ENCODE measurements around the gene TBC1D21.

GRCh38 chr15:73889762-73890124, 16.4 kb downstream of the TBC1D21 start:
- TF ChIP-seq, protein P1, sequence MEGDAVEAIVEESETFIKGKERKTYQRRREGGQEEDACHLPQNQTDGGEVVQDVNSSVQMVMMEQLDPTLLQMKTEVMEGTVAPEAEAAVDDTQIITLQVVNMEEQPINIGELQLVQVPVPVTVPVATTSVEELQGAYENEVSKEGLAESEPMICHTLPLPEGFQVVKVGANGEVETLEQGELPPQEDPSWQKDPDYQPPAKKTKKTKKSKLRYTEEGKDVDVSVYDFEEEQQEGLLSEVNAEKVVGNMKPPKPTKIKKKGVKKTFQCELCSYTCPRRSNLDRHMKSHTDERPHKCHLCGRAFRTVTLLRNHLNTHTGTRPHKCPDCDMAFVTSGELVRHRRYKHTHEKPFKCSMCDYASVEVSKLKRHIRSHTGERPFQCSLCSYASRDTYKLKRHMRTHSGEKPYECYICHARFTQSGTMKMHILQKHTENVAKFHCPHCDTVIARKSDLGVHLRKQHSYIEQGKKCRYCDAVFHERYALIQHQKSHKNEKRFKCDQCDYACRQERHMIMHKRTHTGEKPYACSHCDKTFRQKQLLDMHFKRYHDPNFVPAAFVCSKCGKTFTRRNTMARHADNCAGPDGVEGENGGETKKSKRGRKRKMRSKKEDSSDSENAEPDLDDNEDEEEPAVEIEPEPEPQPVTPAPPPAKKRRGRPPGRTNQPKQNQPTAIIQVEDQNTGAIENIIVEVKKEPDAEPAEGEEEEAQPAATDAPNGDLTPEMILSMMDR (IDR thresholded peaks at IDR 0.05; ENCODE audit: poor library complexity, severe bottlenecking): no peak
- TF ChIP-seq POLR2AphosphoS5 (IDR thresholded peaks at IDR 0.05): no peak
- TF ChIP-seq EP300 (conservative IDR thresholded peaks at IDR 0.05; ENCODE audit: poor library complexity, severe bottlenecking): no peak

Measured in neural cell (in vitro differentiated cells).